HG03103 (cell line): ENCODE data around the gene SORCS2.

Source experiments
- ATAC-seq: cut with Tn5 transposase; IDR thresholded peaks from one replicate; pipeline ENCODE4 v1.9.1; 2021; ENCODE audit warnings: low read depth; ENCODE audit not compliant: unreplicated experiment

The SORCS2 gene

DNA sequence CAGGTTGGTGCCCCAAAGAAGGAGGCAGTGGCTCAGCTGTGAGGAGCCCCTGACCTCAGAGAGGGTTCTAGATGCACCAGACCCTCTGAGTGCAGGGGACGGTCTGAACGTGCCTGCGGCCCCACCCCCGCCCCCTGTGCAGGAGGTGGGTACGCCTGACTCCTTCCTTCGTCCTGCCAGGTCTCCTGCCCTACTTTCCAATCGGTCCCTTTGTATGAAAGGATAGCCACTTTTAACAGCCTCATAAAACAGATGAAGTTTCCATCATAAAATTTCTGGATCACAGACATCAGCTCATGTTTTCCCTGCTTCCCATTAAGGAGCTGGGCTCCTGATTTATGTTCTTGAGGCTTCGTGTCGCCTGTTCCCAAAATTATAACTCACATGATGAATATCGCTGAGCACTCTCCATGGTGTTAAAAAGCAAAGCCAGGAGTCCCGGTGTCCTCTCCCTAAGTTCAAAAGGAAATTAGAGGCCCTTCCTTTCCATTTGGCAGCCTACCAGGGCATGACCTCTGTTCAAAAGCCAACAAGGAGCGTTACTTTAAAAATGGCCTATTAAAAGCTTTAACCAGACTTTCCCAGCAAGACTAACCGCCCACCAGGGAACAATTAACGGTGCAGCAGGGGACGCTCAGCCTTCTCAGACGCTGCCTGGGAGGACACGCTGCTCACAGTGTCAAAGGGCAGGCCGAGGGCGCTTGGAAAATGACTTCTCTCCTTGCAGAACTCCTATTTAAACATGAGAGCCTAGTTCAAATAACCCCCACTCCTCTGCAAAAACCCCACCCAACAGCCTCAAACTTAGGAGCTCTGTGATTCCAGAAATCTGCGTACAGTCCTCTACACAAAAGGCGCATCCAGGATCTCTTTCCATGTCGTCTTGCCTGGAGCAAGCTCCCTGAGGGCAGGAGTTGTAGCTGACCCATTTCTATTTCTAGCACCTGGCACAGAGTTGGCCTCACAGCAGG is 565.4 kb downstream of the SORCS2 start:
- no peak for ATAC-seq

DNA sequence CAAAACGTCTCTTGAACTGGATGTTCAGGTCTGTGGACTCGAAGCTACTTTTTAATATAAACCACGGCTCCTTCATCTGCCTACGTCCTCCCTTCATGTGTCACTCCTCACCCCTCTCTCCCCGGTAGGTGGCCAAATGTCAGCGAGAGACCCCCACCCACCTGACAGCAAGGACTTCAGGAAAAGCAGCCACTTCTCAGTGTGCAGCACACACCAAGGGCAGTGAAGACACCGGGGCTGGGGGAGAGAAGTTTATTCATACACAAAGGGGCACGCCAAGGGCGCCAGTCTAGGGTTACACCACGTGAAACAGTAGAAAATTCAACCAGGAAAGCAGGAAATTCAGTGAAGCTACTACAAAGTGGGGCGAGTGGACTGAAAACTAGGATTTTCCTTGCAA is 566.1 kb downstream of the SORCS2 start:
- no peak for ATAC-seq

GRCh38 chr4:7759216-7759615 is 566.9 kb downstream of the SORCS2 start:
- ATAC-seq: no peak

GRCh38 chr4:7759635-7760034 is 567.3 kb downstream of the SORCS2 start:
- ATAC-seq: no peak

GRCh38 chr4:7760228-7760627 is 567.9 kb downstream of the SORCS2 start:
- ATAC-seq: no peak

- no peak for ATAC-seq
Observed at GRCh38 chr4:7760706-7761105, 568.4 kb downstream of the SORCS2 start.

- ATAC-seq: no peak
Observed at GRCh38 chr4:7761312-7761711, 569.0 kb downstream of the SORCS2 start.

DNA sequence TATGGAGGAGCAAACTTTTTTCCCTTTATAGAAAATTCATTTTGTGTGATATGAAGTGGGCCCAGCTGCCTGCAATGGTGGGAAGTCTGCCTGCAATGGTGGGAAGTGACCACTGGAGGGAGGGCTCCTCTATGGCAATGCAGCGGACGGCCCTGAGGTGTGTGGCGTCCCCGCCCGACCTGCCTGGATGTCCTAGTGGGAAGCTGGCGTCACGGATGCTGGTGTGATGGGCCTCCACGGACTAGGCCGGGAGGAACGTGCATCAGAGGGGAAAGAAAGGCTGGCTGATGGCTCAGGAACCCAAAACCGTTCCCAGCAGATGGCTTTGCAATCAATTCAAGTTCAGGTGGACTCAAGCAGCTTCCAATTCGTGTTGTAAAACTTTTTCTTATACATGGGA is 569.4 kb downstream of the SORCS2 start:
- peak; percentile 78 for ATAC-seq

DNA sequence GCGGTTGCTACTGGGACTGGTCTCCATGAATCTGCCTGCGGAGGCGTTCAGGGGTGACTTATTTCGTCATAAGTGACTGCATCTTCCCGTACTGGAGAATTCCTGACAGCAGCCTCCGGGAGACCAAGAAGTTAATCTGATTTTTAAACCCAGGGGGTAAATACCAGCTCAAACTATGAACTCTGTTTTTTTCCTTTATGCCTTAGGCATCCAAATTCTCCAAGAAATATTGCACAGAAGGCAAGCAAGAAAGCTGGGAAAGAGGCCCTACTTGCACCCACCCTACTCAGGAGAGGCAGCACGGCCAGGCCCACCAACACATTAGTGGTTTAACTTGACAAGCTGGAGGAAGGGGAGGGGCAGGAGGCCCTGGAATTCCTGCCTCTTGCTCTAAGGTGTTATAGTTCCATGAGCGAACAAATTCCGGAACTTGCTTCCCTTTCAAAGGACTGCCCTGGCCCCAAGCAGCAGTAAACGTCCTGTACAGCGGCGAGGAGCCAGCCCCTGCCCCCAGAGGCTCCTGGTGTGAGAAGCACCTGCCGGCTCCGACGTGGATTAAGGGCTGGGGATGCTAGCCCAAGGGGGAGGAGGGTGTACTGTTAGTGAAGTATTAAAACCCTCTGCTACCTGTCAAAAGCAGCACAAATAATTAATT is 570.2 kb downstream of the SORCS2 start:
- ATAC-seq: no peak

GRCh38 chr4:7763106-7763505 is 570.8 kb downstream of the SORCS2 start:
- ATAC-seq: no peak

GRCh38 chr4:7763788-7764187 is 571.5 kb downstream of the SORCS2 start:
- no peak for ATAC-seq

GRCh38 chr4:7764466-7764865 is 572.1 kb downstream of the SORCS2 start:
- no peak for ATAC-seq

- no peak for ATAC-seq
Observed at GRCh38 chr4:7765666-7766065, 573.3 kb downstream of the SORCS2 start.

DNA sequence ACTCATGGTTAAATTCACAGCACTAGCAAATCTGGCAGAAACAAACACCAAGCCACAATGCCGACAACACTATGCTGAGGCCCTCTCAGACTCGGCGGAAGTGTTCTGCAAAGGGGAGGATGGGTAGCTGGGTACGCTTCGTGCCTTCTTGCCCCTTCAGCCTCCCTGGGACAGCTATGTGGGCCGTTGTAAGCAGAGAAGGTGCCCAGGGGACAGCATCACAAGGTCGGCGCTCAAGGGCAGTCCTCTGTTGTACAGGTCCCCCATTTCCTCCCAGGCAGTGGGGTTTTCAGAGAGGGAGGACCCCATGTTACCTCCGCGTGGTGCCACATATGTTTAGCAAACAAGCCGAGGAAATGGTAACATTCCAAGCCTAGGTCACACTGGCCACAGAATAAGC is 573.7 kb downstream of the SORCS2 start:
- ATAC-seq: no peak

DNA sequence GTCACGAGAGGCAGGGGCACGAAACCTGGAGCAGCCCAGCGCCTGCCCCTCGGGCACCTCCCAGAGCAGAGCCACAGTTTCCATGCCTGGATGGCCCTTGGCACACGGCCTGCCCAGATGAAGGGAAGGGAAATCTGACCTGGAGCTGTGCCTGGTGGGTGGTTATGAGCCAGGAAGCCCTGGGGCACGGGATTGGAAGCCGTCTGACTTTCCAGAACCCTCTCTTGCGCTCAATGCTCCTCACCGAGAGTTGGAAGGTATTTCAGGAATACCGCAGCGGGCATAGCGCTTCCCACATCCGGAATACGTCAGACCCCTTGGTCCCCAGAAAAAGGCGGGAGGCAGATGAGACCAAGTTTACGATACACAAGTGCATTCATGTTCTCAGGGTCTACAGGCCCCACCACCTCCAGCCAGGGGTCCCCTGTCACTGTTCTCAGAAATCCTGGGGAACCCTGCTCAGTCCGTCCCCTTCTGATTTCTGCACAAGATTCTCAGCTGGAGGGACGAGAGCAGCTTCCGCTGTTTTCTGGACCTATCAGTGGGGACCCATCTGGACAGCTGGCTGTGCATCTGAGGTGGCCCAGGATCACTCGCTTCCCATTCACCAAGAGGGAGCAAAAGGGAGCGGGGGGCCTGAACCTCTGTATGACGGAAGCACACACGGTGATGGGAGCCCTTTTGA is 574.5 kb downstream of the SORCS2 start:
- ATAC-seq: no peak

DNA sequence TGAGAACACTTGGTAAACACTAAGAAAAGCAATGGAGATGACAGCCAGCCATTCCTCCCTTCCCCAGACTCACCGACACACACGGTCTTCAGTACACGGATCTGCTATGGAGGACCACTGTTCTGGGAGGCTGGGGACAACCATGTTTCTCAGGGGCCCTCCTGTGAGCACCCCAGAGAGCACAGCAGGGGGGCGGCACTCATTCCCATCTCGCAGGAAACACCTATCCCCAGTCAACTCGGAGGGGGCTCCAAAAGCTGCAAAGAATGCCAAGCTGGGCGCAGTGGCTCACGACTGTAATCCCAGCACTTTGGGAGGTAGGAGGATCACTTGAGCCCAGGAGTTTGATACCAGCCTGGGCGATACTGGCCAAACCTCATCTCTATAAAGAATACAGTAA is 575.2 kb downstream of the SORCS2 start:
- no peak for ATAC-seq

DNA sequence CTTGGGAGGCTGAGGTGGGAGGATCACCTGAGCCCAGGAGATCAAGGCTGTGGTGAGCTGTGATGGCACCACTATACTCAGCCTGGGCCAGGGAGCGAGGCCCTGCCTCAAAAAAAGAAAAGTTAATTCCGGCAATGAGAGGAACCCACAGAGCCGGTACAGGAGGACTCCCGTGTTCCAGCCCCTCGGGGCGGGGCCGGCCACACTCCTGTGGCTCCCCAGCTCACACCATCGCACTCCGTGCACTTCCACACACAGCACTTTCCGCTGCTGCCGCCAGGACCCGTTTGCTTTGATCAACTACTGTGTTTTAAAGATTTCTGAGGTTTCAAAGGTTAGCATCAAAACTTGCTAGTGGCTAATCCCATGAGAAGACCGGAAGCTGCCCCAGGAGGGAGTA is 575.6 kb downstream of the SORCS2 start:
- ATAC-seq: no peak

DNA sequence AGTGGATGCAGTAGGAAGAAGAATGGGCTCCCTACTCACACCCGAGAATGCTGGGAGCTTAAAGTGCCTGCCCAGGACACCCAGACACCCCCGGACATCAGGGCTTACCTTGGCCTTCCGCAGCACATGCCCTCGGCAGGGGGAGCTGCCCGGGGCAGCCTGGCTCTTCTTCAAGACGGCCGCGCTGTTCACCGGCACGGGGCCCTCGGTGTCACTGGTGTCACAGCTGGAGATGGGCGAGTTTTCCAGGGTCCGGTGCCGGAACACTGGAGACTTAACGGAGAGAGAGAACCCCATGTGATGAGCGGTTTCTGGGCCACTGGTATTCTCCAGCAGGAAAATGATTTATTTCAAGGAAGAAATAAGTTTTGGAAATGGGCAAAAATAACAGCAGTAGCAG is 576.4 kb downstream of the SORCS2 start:
- no peak for ATAC-seq

GRCh38 chr4:7769396-7770223 is 577.3 kb downstream of the SORCS2 start:
- ATAC-seq: no peak

GRCh38 chr4:7770224-7771050 is 578.1 kb downstream of the SORCS2 start:
- no peak for ATAC-seq
